Upper lobe of right lung (tissue), 1 donor: ENCODE measurements around the gene NAXE. TPM values are rescaled to one million over a fixed set of nuclear protein-coding genes. Genes with fewer than 3 reads are reported as not detected.
"Not testable (repeated sequence)": the region's sequence is repeated elsewhere in the genome, so short reads cannot be mapped to it uniquely, and the experiment has no call there.

Source experiments
- ATAC-seq: fragments of 200-7000 bp; cut with Tn5 transposase; one replicate; pipeline ENCODE4 v1.9.1; 2020; ENCODE audit warnings: mild to moderate bottlenecking, moderate library complexity
- DNase-seq: peaks from one replicate; pipeline ENCODE4 v3.0.0-alpha.2; 2020
- H3K27ac ChIP-seq: fragments of 200-600 bp; one replicate; pipeline ENCODE4 v1.8.0; 2022
- H3K27me3 ChIP-seq: fragments of 200-600 bp; one replicate; pipeline ENCODE4 v1.8.0; 2022; ENCODE audit warnings: mild to moderate bottlenecking
- H3K36me3 ChIP-seq: fragments of 200-600 bp; one replicate; pipeline ENCODE4 v1.8.0; 2022
- H3K4me1 ChIP-seq: fragments of 200-600 bp; one replicate; pipeline ENCODE4 v1.8.0; 2022
- H3K4me3 ChIP-seq: fragments of 200-600 bp; one replicate; pipeline ENCODE4 v1.8.0; 2022; ENCODE audit warnings: mild to moderate bottlenecking
- H3K9me3 ChIP-seq: fragments of 200-600 bp; one replicate; pipeline ENCODE4 v1.8.0; 2022
- CTCF ChIP-seq: fragments of 200-600 bp; IDR thresholded peaks from one replicate; pipeline ENCODE4 v1.8.0; 2022; ENCODE audit warnings: antibody characterized with exemption
- intact Hi-C: fragments of 100-400 bp; cut with DNase I; formaldehyde crosslinking; loops from one replicate; pipeline ENCODE4 v1.11.0; 2022
- total RNA-seq: library from RNA; stranded (reverse); fragmentation: NEBNext Ultra II Directional; extraction: Animal tissue kit (Norgen Biotek cat#: 25700); gene quantifications from one replicate; pipeline ENCODE4 v1.2.1, GENCODE V29; 2021
- donor health status: DM: no; HTN: yes; CAD: no; lungs with severe emphysema.

Gene NAXE
- total RNA-seq, 1 donor from 2014 or later = 69.2 TPM

GRCh38 chr1:156583821-156584622 is 7.6 kb upstream of the NAXE start:
- no peak overlapping the region for H3K27ac ChIP-seq
- ATAC-seq = peak; percentile 82
- DNase-seq = no peak
- H3K4me1 ChIP-seq = no peaks in the 10 kb centered on the region
- intact Hi-C loops = no loop called here
- no peak overlapping the region for H3K4me3 ChIP-seq
- H3K9me3 ChIP-seq = no peaks in the 10 kb centered on the region
- TF ChIP-seq CTCF = peak; percentile 97
- no peaks in the 10 kb centered on the region for H3K27me3 ChIP-seq
- no peaks in the 10 kb centered on the region for H3K36me3 ChIP-seq

GRCh38 chr1:156584813-156585212 is 6.8 kb upstream of the NAXE start:
- no peak for DNase-seq
- no peak for TF ChIP-seq CTCF
- Histone ChIP-seq H3K27ac (no peak overlapping the region), H3K4me3 (no peak overlapping the region), H3K27me3 (no peaks in the 10 kb centered on the region), H3K4me1 (no peaks in the 10 kb centered on the region), H3K36me3 (no peaks in the 10 kb centered on the region), H3K9me3 (no peaks in the 10 kb centered on the region)
- intact Hi-C loops = no loop called here
- ATAC-seq = no peak

GRCh38 chr1:156586323-156586722 is 5.3 kb upstream of the NAXE start:
- peaks cover 4% of the 10 kb centered on the region for H3K4me1 ChIP-seq
- no peaks in the 10 kb centered on the region for H3K27me3 ChIP-seq
- H3K36me3 ChIP-seq = no peaks in the 10 kb centered on the region
- DNase-seq = no peak
- intact Hi-C loops = no loop called here
- ATAC-seq = no peak
- H3K27ac ChIP-seq = no peak overlapping the region
- H3K4me3 ChIP-seq = no peak overlapping the region
- no peak for TF ChIP-seq CTCF
- H3K9me3 ChIP-seq = no peaks in the 10 kb centered on the region

- TF ChIP-seq CTCF = no peak
- ATAC-seq (peak; percentile 58), DNase-seq (no peak)
- Histone ChIP-seq H3K4me3 (no peak overlapping the region), H3K27me3 (no peaks in the 10 kb centered on the region), H3K27ac (no peak overlapping the region), H3K36me3 (no peaks in the 10 kb centered on the region), H3K4me1 (peaks cover 4% of the 10 kb centered on the region), H3K9me3 (no peaks in the 10 kb centered on the region)
- intact Hi-C loops = no loop called here
Observed at GRCh38 chr1:156586892-156587477, 4.6 kb upstream of the NAXE start.

- H3K4me3 ChIP-seq, H3K9me3 ChIP-seq, DNase-seq, H3K36me3 ChIP-seq, ATAC-seq, H3K27ac ChIP-seq, H3K27me3 ChIP-seq, intact Hi-C loops: not testable (repeated sequence)
- peaks cover 12% of the 10 kb centered on the region for H3K4me1 ChIP-seq
Observed at GRCh38 chr1:156587927-156588326, 3.6 kb upstream of the NAXE start.

GRCh38 chr1:156589546-156589945 is 2.0 kb upstream of the NAXE start:
- H3K27me3 ChIP-seq = no peaks in the 10 kb centered on the region
- no peak overlapping the region for H3K4me3 ChIP-seq
- TF ChIP-seq CTCF = no peak
- DNase-seq (no peak), ATAC-seq (no peak)
- peaks cover 14% of the 10 kb centered on the region for H3K36me3 ChIP-seq
- no peak overlapping the region for H3K27ac ChIP-seq
- peaks cover 12% of the 10 kb centered on the region for H3K4me1 ChIP-seq
- intact Hi-C loops = no loop called here
- no peaks in the 10 kb centered on the region for H3K9me3 ChIP-seq
